ENCODE data around the gene PPP1R7. TPM values are rescaled to one million over a fixed set of nuclear protein-coding genes. Genes with fewer than 3 reads are reported as not detected.

The PPP1R7 gene
- total and polyA plus RNA-seq, 5 donors from 2014 or later = 68.0 to 150 (median 106) TPM

GRCh38 chr2:241187101-241187917, 37.0 kb downstream of the PPP1R7 start:
- H3K27ac ChIP-seq (ENCODE audit: insufficient read depth, low read length, poor library complexity, severe bottlenecking) = no peak overlapping the region
- H3K4me3 ChIP-seq (ENCODE audit: low read depth, low read length) = no peak overlapping the region
- no peak overlapping the region for H3K4me3 Mint-ChIP-seq
- ATAC-seq (ENCODE audit: low read depth in 2 of 2) = no peak
- H3K27me3 ChIP-seq (ENCODE audit: control insufficient read depth, insufficient read depth, low read length) = no peaks in the 10 kb centered on the region
- no peaks in the 10 kb centered on the region for H3K4me1 Mint-ChIP-seq
- H3K27me3 Mint-ChIP-seq = no peaks in the 10 kb centered on the region
- H3K4me1 ChIP-seq (ENCODE audit: control insufficient read depth, insufficient read depth, low read length, poor library complexity, severe bottlenecking) = no peaks in the 10 kb centered on the region
- peaks cover 4% of the 10 kb centered on the region for H3K36me3 Mint-ChIP-seq
- no peaks in the 10 kb centered on the region for H3K9me3 Mint-ChIP-seq
- H3K36me3 ChIP-seq (ENCODE audit: control insufficient read depth, insufficient read depth, low read length) = peaks cover 13% of the 10 kb centered on the region
- H3K27ac Mint-ChIP-seq = no peak overlapping the region
- H3K9me3 ChIP-seq (ENCODE audit: control insufficient read depth in 2 of 2, low read length in 2 of 2) = no peaks in the 10 kb centered on the region
- DNase-seq = no peak

- no peaks in the 10 kb centered on the region for H3K4me1 Mint-ChIP-seq
These were observed 37.6 kb downstream of the PPP1R7 start for GRCh38 chr2:241187918-241188234.

GRCh38 chr2:241188361-241189092, 38.3 kb downstream of the PPP1R7 start, which contains the start of gene ANO7:
ANO7 (plus strand) TSS chr2:241188677; CDS start chr2:241190064, 1,387 bp downstream.
- H3K27ac ChIP-seq (ENCODE audit: insufficient read depth, low read length, poor library complexity, severe bottlenecking) = no peak within 1 kb of the TSS
- Mint-ChIP-seq H3K27ac (no peak within 1 kb of the TSS), H3K4me1 (no peaks in the 10 kb centered on the region), H3K4me3 (no peak within 1 kb of the TSS), H3K36me3 (peaks cover 2% of the 10 kb centered on the region), H3K27me3 (no peaks in the 10 kb centered on the region), H3K9me3 (no peaks in the 10 kb centered on the region)
- no peak for ATAC-seq (ENCODE audit: low read depth in 2 of 2)
- no peaks in the 10 kb centered on the region for H3K9me3 ChIP-seq (ENCODE audit: control insufficient read depth in 2 of 2, low read length in 2 of 2)
- H3K4me3 ChIP-seq (ENCODE audit: low read depth, low read length) = no peak within 1 kb of the TSS
- peaks cover 3% of the 10 kb centered on the region for H3K36me3 ChIP-seq (ENCODE audit: control insufficient read depth, insufficient read depth, low read length)
- DNase-seq = no peak
- no peaks in the 10 kb centered on the region for H3K4me1 ChIP-seq (ENCODE audit: control insufficient read depth, insufficient read depth, low read length, poor library complexity, severe bottlenecking)
- no peaks in the 10 kb centered on the region for H3K27me3 ChIP-seq (ENCODE audit: control insufficient read depth, insufficient read depth, low read length)

More at GRCh38 chr2:241187918-241188234, 37.6 kb downstream of the PPP1R7 start:
- DNase-seq = no peak
- Histone ChIP-seq H3K36me3 (ENCODE audit: control insufficient read depth, insufficient read depth, low read length) (peaks cover 9% of the 10 kb centered on the region), H3K27ac (ENCODE audit: insufficient read depth, low read length, poor library complexity, severe bottlenecking) (no peak overlapping the region), H3K4me3 (ENCODE audit: low read depth, low read length) (no peak overlapping the region), H3K4me1 (ENCODE audit: control insufficient read depth, insufficient read depth, low read length, poor library complexity, severe bottlenecking) (no peaks in the 10 kb centered on the region), H3K9me3 (ENCODE audit: control insufficient read depth in 2 of 2, low read length in 2 of 2) (no peaks in the 10 kb centered on the region), H3K27me3 (ENCODE audit: control insufficient read depth, insufficient read depth, low read length) (no peaks in the 10 kb centered on the region)
- Mint-ChIP-seq H3K9me3 (no peaks in the 10 kb centered on the region), H3K27ac (no peak overlapping the region), H3K4me3 (no peak overlapping the region), H3K36me3 (peaks cover 4% of the 10 kb centered on the region), H3K27me3 (no peaks in the 10 kb centered on the region)
- ATAC-seq (ENCODE audit: low read depth in 2 of 2) = no peak

GRCh38 chr2:241189093-241189855, 39.0 kb downstream of the PPP1R7 start:
- no peaks in the 10 kb centered on the region for H3K4me1 ChIP-seq (ENCODE audit: control insufficient read depth, insufficient read depth, low read length, poor library complexity, severe bottlenecking)
- Mint-ChIP-seq H3K4me1 (no peaks in the 10 kb centered on the region), H3K36me3 (no peaks in the 10 kb centered on the region), H3K4me3 (no peak overlapping the region), H3K9me3 (no peaks in the 10 kb centered on the region), H3K27ac (no peak overlapping the region), H3K27me3 (no peaks in the 10 kb centered on the region)
- no peak overlapping the region for H3K27ac ChIP-seq (ENCODE audit: insufficient read depth, low read length, poor library complexity, severe bottlenecking)
- H3K36me3 ChIP-seq (ENCODE audit: control insufficient read depth, insufficient read depth, low read length) = no peaks in the 10 kb centered on the region
- ATAC-seq (ENCODE audit: low read depth in 2 of 2) (no peak), DNase-seq (no peak)
- H3K27me3 ChIP-seq (ENCODE audit: control insufficient read depth, insufficient read depth, low read length) = no peaks in the 10 kb centered on the region
- H3K4me3 ChIP-seq (ENCODE audit: low read depth, low read length) = no peak overlapping the region
- no peaks in the 10 kb centered on the region for H3K9me3 ChIP-seq (ENCODE audit: control insufficient read depth in 2 of 2, low read length in 2 of 2)

- Mint-ChIP-seq H3K4me3 (no peak overlapping the region), H3K4me1 (no peaks in the 10 kb centered on the region), H3K27me3 (no peaks in the 10 kb centered on the region), H3K27ac (no peak overlapping the region), H3K36me3 (no peaks in the 10 kb centered on the region), H3K9me3 (no peaks in the 10 kb centered on the region)
- no peaks in the 10 kb centered on the region for H3K4me1 ChIP-seq (ENCODE audit: control insufficient read depth, insufficient read depth, low read length, poor library complexity, severe bottlenecking)
- H3K27ac ChIP-seq (ENCODE audit: insufficient read depth, low read length, poor library complexity, severe bottlenecking) = no peak overlapping the region
- no peaks in the 10 kb centered on the region for H3K36me3 ChIP-seq (ENCODE audit: control insufficient read depth, insufficient read depth, low read length)
- no peaks in the 10 kb centered on the region for H3K27me3 ChIP-seq (ENCODE audit: control insufficient read depth, insufficient read depth, low read length)
- DNase-seq (no peak), ATAC-seq (ENCODE audit: low read depth in 2 of 2) (no peak)
- no peak overlapping the region for H3K4me3 ChIP-seq (ENCODE audit: low read depth, low read length)
- no peaks in the 10 kb centered on the region for H3K9me3 ChIP-seq (ENCODE audit: control insufficient read depth in 2 of 2, low read length in 2 of 2)
These were observed 39.6 kb downstream of the PPP1R7 start for GRCh38 chr2:241189856-241190201.

GRCh38 chr2:241190291-241190981, 40.2 kb downstream of the PPP1R7 start:
- Mint-ChIP-seq H3K4me1 (no peaks in the 10 kb centered on the region), H3K9me3 (no peaks in the 10 kb centered on the region), H3K4me3 (no peak overlapping the region), H3K27me3 (no peaks in the 10 kb centered on the region), H3K36me3 (no peaks in the 10 kb centered on the region), H3K27ac (no peak overlapping the region)
- no peak for DNase-seq
- Histone ChIP-seq H3K27ac (ENCODE audit: insufficient read depth, low read length, poor library complexity, severe bottlenecking) (no peak overlapping the region), H3K9me3 (ENCODE audit: control insufficient read depth in 2 of 2, low read length in 2 of 2) (no peaks in the 10 kb centered on the region), H3K27me3 (ENCODE audit: control insufficient read depth, insufficient read depth, low read length) (no peaks in the 10 kb centered on the region), H3K4me1 (ENCODE audit: control insufficient read depth, insufficient read depth, low read length, poor library complexity, severe bottlenecking) (no peaks in the 10 kb centered on the region), H3K36me3 (ENCODE audit: control insufficient read depth, insufficient read depth, low read length) (no peaks in the 10 kb centered on the region), H3K4me3 (ENCODE audit: low read depth, low read length) (no peak overlapping the region)
- peak in 1 of 2 donors; percentile 22 for ATAC-seq (ENCODE audit: low read depth in 2 of 2)

- Mint-ChIP-seq H3K4me1 (no peaks in the 10 kb centered on the region), H3K9me3 (no peaks in the 10 kb centered on the region), H3K4me3 (no peak overlapping the region), H3K36me3 (no peaks in the 10 kb centered on the region), H3K27me3 (no peaks in the 10 kb centered on the region), H3K27ac (no peak overlapping the region)
- H3K4me1 ChIP-seq (ENCODE audit: control insufficient read depth, insufficient read depth, low read length, poor library complexity, severe bottlenecking) = no peaks in the 10 kb centered on the region
- ATAC-seq (ENCODE audit: low read depth in 2 of 2) (no peak), DNase-seq (no peak)
- H3K27ac ChIP-seq (ENCODE audit: insufficient read depth, low read length, poor library complexity, severe bottlenecking) = no peak overlapping the region
- no peaks in the 10 kb centered on the region for H3K9me3 ChIP-seq (ENCODE audit: control insufficient read depth in 2 of 2, low read length in 2 of 2)
- H3K36me3 ChIP-seq (ENCODE audit: control insufficient read depth, insufficient read depth, low read length) = no peaks in the 10 kb centered on the region
- no peaks in the 10 kb centered on the region for H3K27me3 ChIP-seq (ENCODE audit: control insufficient read depth, insufficient read depth, low read length)
- no peak overlapping the region for H3K4me3 ChIP-seq (ENCODE audit: low read depth, low read length)
These were observed 40.8 kb downstream of the PPP1R7 start for GRCh38 chr2:241191081-241191480.
